Omental fat pad (tissue), 4 donors: ENCODE data around the gene RPL10A. TPM values are rescaled to one million over a fixed set of nuclear protein-coding genes. Genes with fewer than 3 reads are reported as not detected.
A peak's percentile ranks its signal among the peaks of the same experiment; 100 is the strongest.

Experiments used
- ATAC-seq: fragments of 150-250 bp; one replicate; pipeline ENCODE4 v1.9.1; 2016; ENCODE audit warnings: mild to moderate bottlenecking, moderate library complexity; ENCODE audit not compliant: low FRiP score
- DNase-seq: peaks from one replicate; pipeline ENCODE4 v3.0.0-alpha.2; 2019; ENCODE audit warnings: low spot score
- total RNA-seq, 4 donors: library from RNA; depleted of rRNA; stranded (reverse); fragments of >200 nt; gene quantifications; one replicate each; pipeline ENCODE4 v1.1.0, GENCODE V29; 2016
- TF ChIP-seq, protein P1 (sequence below), 3 donors: fragments of 450-650 bp; IDR thresholded peaks; one replicate each; pipeline ENCODE4 v1.5.1; 2016 to 2017; ENCODE audit warnings: antibody characterized with exemption in 3 of 3, mild to moderate bottlenecking in 3 of 3, moderate library complexity in 2 of 3

RPL10A gene
- total RNA-seq, 4 donors from 2014 or later, result 1,059 to 1,562 (median 1,256) TPM

DNA sequence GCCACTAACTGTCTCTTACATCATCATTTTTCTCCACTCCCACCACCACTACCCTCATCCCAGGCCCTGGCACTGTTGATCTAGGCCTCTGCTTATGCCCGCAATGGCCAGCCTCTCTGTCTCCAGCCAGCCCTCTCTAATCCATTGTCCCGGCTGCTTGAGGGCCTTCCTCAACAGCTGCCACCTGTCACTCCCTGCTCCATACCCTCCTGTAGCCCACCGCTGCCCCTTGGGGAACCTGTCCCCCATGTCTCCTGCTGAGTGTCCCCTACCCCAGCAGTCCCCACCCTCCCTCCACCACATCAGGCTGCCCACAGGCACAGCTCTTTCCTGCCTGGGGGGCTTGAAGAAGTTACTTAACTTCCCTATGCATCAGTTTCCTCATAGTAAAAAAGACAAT, 15.3 kb downstream of the RPL10A start:
- ATAC-seq (no peak), DNase-seq (no peak)
- TF ChIP-seq, protein P1, sequence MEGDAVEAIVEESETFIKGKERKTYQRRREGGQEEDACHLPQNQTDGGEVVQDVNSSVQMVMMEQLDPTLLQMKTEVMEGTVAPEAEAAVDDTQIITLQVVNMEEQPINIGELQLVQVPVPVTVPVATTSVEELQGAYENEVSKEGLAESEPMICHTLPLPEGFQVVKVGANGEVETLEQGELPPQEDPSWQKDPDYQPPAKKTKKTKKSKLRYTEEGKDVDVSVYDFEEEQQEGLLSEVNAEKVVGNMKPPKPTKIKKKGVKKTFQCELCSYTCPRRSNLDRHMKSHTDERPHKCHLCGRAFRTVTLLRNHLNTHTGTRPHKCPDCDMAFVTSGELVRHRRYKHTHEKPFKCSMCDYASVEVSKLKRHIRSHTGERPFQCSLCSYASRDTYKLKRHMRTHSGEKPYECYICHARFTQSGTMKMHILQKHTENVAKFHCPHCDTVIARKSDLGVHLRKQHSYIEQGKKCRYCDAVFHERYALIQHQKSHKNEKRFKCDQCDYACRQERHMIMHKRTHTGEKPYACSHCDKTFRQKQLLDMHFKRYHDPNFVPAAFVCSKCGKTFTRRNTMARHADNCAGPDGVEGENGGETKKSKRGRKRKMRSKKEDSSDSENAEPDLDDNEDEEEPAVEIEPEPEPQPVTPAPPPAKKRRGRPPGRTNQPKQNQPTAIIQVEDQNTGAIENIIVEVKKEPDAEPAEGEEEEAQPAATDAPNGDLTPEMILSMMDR (IDR thresholded peaks at IDR 0.05), result no peak

DNA sequence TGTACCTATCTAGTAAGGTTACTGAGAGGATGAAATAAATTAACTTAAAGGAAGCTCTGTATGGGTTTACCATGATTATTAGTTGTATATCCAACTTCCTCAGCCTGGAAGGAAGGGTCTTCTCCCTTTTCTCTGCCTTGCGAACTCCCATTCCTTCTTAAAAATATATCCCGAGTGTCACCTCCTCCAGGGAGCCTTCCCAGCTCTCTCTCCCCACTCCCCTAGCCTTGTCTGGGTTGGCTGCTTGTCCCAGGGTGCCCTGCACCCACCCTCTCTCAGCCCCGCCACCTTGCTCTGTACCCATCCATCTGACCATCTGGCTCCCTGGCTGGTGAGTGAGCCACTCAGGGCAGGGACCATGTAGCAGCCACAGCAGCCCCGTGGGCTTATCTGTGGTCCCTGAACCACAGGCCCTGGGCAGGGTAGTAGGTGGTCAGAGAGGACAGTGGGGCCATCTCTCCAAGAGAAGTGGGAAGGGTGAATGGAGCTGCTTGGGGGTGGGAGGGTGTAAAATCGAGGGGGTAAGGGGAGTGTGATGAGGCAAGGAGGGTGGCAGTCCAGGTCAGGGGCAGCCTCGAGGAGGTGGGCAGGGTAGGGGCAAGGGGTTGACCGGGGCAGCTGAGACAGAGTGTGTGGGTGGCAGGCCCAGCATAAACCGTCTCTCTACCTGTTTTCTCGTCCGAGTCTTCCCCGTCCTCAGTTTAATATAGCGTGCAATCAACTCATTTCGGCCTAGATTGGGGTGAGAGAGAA, 15.9 kb downstream of the RPL10A start:
- DNase-seq, result no peak
- TF ChIP-seq, protein P1 (IDR thresholded peaks at IDR 0.05), result no peak
- ATAC-seq, result no peak

DNA sequence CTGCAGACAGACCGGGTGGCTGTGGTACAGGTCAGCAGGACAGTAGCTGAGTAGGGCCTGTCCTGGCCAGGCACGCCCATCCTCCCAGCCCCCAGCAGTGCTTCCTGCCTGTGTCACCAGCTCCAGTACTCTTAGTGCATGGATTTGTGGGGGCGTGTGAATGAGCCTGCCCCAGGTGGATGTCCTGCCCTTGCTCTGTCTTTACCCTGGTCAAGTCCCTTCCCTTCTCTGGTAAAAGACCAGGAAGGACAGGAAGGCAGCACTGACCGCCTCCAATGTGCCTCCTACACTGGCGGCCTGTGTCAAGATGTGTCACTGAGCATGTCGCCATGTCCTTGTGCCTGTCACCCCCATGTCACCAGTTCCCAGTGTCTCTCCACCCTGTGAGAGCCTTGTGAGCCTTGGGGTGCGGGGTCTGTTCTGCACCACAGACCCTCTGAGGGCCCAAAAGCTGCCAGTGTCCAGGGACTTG, 16.8 kb downstream of the RPL10A start:
- TF ChIP-seq, protein P1 (IDR thresholded peaks at IDR 0.05), result no peak
- ATAC-seq (peak; percentile 2), DNase-seq (no peak)

DNA sequence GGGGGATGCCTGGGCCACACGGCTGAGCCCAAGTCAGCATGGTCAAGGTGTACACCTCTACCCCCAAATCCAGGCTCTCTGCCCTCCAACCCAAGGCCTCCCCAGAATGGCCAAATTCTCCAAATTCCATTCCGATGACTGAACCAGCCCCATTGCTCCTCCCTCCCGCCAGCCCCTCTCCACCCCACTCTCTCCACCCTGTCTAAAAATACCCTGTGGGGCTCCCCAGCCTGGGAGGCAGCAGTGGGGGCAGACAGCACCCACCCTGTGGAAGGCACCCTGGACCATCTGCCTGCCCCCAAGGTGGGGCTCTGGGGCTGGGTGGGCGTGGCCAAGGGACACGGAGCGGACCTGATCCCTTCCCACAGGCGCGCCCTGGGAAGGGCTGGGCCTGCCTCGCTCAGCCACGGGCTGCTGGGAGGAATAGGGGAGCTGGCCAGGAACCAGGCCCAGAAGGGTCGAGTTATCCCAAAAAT, 17.2 kb downstream of the RPL10A start:
- DNase-seq, result no peak
- TF ChIP-seq, protein P1 (IDR thresholded peaks at IDR 0.05), result no peak
- peak; percentile 43 for ATAC-seq

DNA sequence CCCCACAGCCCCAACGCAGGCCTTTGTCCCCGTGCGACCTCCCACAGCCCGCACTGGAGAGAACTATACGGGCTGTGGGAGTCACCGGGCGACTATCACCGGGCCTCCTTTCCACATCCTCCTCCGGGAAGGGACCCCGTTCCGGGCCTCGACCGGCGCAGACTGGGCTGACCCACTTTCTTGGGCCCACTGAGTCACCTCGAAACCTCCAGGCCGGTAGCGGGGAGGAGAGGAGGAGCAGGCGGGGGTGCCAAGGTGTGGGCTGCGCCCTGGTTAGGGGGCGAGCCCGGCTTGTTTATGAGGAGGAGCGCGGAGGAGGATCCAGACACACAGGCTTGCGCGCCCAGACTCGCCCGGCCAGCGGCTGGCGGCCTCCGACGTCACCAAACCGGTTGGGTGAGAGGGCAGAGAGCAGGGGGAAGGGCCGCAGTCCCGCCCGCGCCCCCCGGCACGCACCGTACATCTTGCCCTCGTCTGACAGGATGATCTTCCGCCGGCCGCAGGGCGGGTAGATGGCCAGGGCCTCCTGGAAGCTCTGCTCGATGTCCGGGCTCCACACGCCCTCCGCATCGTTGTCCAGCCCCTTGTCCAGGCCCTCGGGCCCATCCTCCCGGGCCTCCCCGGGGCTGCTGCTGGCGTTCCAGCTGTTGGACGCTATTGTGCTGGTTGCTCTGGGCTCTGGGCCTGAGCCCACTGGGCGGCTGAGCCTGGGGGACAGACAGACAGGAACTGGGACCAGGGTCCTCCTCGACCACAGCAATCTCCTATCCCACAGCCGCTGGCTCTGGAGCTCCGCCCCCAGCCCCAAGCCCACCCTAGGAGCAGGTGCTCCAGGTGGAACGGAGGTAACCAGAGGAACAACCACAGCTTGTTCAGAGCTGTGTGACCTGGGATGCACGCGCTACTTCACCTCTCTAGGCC, 18.1 kb downstream of the RPL10A start:
- TF ChIP-seq, protein P1 (IDR thresholded peaks at IDR 0.05), result no peak
- ATAC-seq, result peak; percentile 80
- DNase-seq, result no peak

DNA sequence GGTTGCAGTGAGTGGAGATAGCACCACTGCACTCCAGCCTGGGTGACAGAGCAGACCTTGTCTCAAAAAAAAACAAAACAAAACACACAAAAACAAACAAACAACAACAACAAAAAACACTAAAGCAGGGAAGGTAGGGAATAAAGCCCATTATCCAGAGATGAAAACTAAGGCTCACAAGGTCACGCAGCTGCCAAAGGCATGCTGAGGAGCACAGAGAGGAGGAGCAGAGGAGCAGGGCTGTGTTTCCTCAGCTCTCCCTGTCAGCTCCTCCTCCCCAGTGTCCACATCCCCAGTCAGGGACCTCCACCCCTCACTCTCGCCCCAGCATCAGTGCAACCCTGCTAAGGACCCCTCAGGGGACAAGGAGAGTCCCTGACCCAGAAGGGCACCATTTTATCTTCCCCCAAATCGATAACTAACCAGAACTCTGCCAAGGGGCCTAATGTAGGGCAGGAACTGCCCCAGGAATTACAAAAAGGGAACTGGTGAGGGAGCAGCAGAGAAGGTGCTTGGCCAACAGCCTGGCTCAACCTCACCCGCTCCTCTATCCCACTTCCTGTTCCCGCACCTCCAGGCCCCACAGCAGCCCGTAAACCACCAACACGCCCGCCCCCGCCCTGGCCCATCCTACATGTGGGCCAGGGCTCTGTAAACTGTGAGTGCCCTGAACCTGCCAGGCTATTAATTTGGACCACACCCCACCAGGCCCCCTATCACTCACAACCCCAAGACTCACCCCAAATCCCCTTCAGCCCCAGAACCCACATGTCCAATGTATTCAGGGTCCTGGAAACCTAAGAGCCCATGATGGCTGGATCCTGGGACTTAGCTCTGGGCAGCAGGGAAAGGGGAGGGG, 19.7 kb downstream of the RPL10A start:
- peak; percentile 18 for ATAC-seq
- TF ChIP-seq, protein P1 (IDR thresholded peaks at IDR 0.05), result no peak

More for the DNA sequence above, 19.7 kb downstream of the RPL10A start:
- DNase-seq, result no peak
